K562 (cell line): ENCODE results near the gene CCR7. TPM values are rescaled to one million over a fixed set of nuclear protein-coding genes. Genes with fewer than 3 reads are reported as not detected.

ENCODE experiments used
- ATAC-seq: fragments of 200-7000 bp; cut with Tn5 transposase; 3 replicates; pipeline ENCODE4 v1.9.1; 2020; ENCODE audit warnings: moderate library complexity
- BruUV-seq: library from RNA; stranded (reverse); fragments of 400-500 nt; replicated peaks from 2 replicates; lab custom pipeline; 2021; lab: Mats Ljungman, UMichigan
- CTCF ChIA-PET: fragments of 300-600 bp; formaldehyde crosslinking; extraction: SDS; loops from one replicate; lab custom pipeline; 2021; ENCODE audit warnings: low intra/inter-chr PET ratio; lab: Yijun Ruan, JAX
- POLR2A ChIA-PET: fragments of 300-600, 350-650 bp; sonication (Branson Sonifier 250); formaldehyde crosslinking; extraction: SDS; loops from one replicate; lab custom pipeline; 2021; ENCODE audit warnings: antibody characterized with exemption, inconsistent platforms; lab: Yijun Ruan, JAX
- DNase-seq, 4 experiments: peaks; one replicate each; pipeline versions ENCODE4 v3.0.0 to v3.0.0-alpha.2; 2011 to 2018; ENCODE audit warnings: low spot score in 3 of 4, mixed read lengths in 3 of 4; ENCODE audit errors: extremely low read depth in 1 of 4
- FAIRE-seq: peaks from 2 replicates; lab custom pipeline; 2011; peaks lifted over from hg19 to GRCh38; lab: Jason Lieb, UNC
- H2AFZ ChIP-seq: 2 replicates; pipeline ENCODE4 v1.6.0; 2011; ENCODE audit warnings: low read depth, low read length, control low read depth, inconsistent platforms
- H3K27ac ChIP-seq: fragments of 200-600 bp; 3 replicates; pipeline ENCODE4 v1.8.0; 2011; ENCODE audit warnings: low read depth, mild to moderate bottlenecking, control low read depth, inconsistent platforms, low read length, moderate library complexity, mixed read lengths; ENCODE audit errors: extremely low read depth
- H3K27me3 ChIP-seq, 2 experiments: fragments of 300-600 bp in 1 of 2; 2 replicates in 1 of 2; 3 replicates in 1 of 2; pipeline versions ENCODE4 v1.6.0 to v1.8.0; 2011; ENCODE audit warnings: inconsistent platforms in 2 of 2, low read length in 2 of 2, mild to moderate bottlenecking in 1 of 2, mixed read lengths in 1 of 2, moderate library complexity in 1 of 2; ENCODE audit not compliant: control insufficient read depth in 2 of 2, insufficient read depth in 2 of 2
- H3K36me3 ChIP-seq: fragments of 300-600 bp; 3 replicates; pipeline ENCODE4 v1.8.0; 2011; ENCODE audit warnings: mild to moderate bottlenecking, low read length, inconsistent platforms; ENCODE audit not compliant: control insufficient read depth, insufficient read depth
- H3K4me1 ChIP-seq, 2 experiments: fragments of 200-600 bp in 1 of 2; replicated peaks in 1 of 2; 2 replicates in 1 of 2; 3 replicates in 1 of 2; pipeline versions ENCODE4 v1.5.1 to v1.8.0; 2011; ENCODE audit warnings: inconsistent platforms in 2 of 2, low read length in 2 of 2, mild to moderate bottlenecking in 1 of 2, mixed read lengths in 1 of 2, moderate library complexity in 1 of 2; ENCODE audit not compliant: control insufficient read depth in 2 of 2, insufficient read depth in 2 of 2
- H3K4me2 ChIP-seq: 2 replicates; pipeline ENCODE4 v1.6.1; 2011; ENCODE audit warnings: low read length, control low read depth, inconsistent platforms, mixed read lengths; ENCODE audit not compliant: insufficient read depth
- H3K4me3 ChIP-seq: fragments of 200-600 bp; sonication (generic), shearing (Covaris generic); 2 replicates; pipeline ENCODE4 v1.5.1; 2016; ENCODE audit warnings: control low read depth, inconsistent platforms
- H3K79me2 ChIP-seq: fragments of 200-600 bp; 3 replicates; pipeline ENCODE4 v1.8.0; 2011; ENCODE audit warnings: low read length, inconsistent platforms; ENCODE audit not compliant: control insufficient read depth, insufficient read depth
- H3K9ac ChIP-seq, 2 experiments: 2 replicates each; pipeline versions ENCODE4 v1.6.0 to v1.6.1; 2011; ENCODE audit warnings: low read depth in 2 of 2, low read length in 2 of 2, control low read depth in 1 of 2, inconsistent platforms in 1 of 2, mild to moderate bottlenecking in 1 of 2, mixed read lengths in 1 of 2; ENCODE audit not compliant: insufficient read depth in 1 of 2
- H3K9me1 ChIP-seq: one replicate; pipeline ENCODE4 v1.6.0; 2011; ENCODE audit warnings: inconsistent platforms, mild to moderate bottlenecking, low read length, moderate library complexity; ENCODE audit not compliant: control insufficient read depth, insufficient read depth
- H3K9me3 ChIP-seq: replicated peaks from 2 replicates; pipeline ENCODE4 v1.5.1; 2011; ENCODE audit warnings: low read depth, low read length, inconsistent platforms; ENCODE audit not compliant: control insufficient read depth, insufficient read depth
- H4K20me1 ChIP-seq: replicated peaks from 2 replicates; pipeline ENCODE4 v1.6.1; 2011; ENCODE audit warnings: low read length, inconsistent platforms, mixed read lengths; ENCODE audit not compliant: control insufficient read depth, insufficient read depth
- CBX5 ChIP-seq: IDR thresholded peaks from 2 replicates; pipeline ENCODE4 v1.6.1; 2014; ENCODE audit warnings: low read depth, borderline replicate concordance
- GTF2F1 ChIP-seq: IDR thresholded peaks from 2 replicates; pipeline ENCODE4 v1.6.1; 2011; ENCODE audit warnings: low read depth, low read length, improper control_type of control experiment
- WGBS: fragments of 100-300 bp; shearing (Covaris generic); methylation state at CpG from one replicate; pipeline ENCODE4 v1.1.6; 2016; ENCODE audit warnings: low coverage, mixed read lengths; ENCODE audit not compliant: insufficient coverage; ENCODE audit errors: missing lambda C conversion rate; 5-methylcytosine and 5-hydroxymethylcytosine counted together
- in situ Hi-C: fragments of 300-500 bp; cut with MboI; formaldehyde crosslinking; loops from 4 replicates; pipeline ENCODE4 v1.15.0; 2018; ENCODE audit warnings: inconsistent platforms, mixed read lengths
- intact Hi-C: fragments of 100-400 bp; cut with micrococcal nuclease; formaldehyde crosslinking; loops from 2 replicates; pipeline ENCODE4 v1.14.2; 2022
- polyA plus RNA-seq, 8 experiments: library from polyadenylated mRNA; depleted of rRNA in 4 of 8; stranded (reverse) in 5 of 8; unstranded in 3 of 8; fragments of >200 nt; fragmentation: Nextera tagmentation in 2 of 8; fragmentation: Illumina TruSeq in 1 of 8; extraction: Ambion mirVana in 2 of 8; extraction: Trizol in 1 of 8; gene quantifications; 2 replicates each; pipeline versions ENCODE4 v1.2.1 to v1.2.3, GENCODE V29; 2011 to 2014; ENCODE audit warnings: inconsistent platforms in 1 of 8, missing spikeins in 1 of 8
- total RNA-seq, 7 experiments: library from RNA; depleted of rRNA in 6 of 7; stranded (reverse); fragments of >200 nt in 6 of 7; fragmentation: Illumina TruSeq in 2 of 7; extraction: Trizol in 2 of 7; gene quantifications; 2 replicates each; pipeline versions ENCODE4 v1.2.1 to v1.2.3, GENCODE V29; 2011 to 2021; ENCODE audit warnings: low replicate concordance in 1 of 7
- TF ChIP-seq, protein P1 (sequence below), 2 experiments: IDR thresholded peaks; 2 replicates each; pipeline ENCODE4 v1.6.1; 2011; ENCODE audit warnings: borderline replicate concordance in 1 of 2, control low read depth in 1 of 2, low read depth in 1 of 2, low read length in 1 of 2, mild to moderate bottlenecking in 1 of 2, mixed read lengths in 1 of 2, moderate library complexity in 1 of 2; ENCODE audit not compliant: insufficient read depth in 1 of 2, insufficient read length in 1 of 2, poor library complexity in 1 of 2, severe bottlenecking in 1 of 2; ENCODE audit errors: extremely low read depth in 1 of 2

CCR7 gene
- total and polyA plus RNA-seq, 9 of the 15 experiments (the other 6 are each of a cell fraction or from before 2014, with no cell fraction given), result 0.14 to 1.4 (median 0.56) TPM

DNA sequence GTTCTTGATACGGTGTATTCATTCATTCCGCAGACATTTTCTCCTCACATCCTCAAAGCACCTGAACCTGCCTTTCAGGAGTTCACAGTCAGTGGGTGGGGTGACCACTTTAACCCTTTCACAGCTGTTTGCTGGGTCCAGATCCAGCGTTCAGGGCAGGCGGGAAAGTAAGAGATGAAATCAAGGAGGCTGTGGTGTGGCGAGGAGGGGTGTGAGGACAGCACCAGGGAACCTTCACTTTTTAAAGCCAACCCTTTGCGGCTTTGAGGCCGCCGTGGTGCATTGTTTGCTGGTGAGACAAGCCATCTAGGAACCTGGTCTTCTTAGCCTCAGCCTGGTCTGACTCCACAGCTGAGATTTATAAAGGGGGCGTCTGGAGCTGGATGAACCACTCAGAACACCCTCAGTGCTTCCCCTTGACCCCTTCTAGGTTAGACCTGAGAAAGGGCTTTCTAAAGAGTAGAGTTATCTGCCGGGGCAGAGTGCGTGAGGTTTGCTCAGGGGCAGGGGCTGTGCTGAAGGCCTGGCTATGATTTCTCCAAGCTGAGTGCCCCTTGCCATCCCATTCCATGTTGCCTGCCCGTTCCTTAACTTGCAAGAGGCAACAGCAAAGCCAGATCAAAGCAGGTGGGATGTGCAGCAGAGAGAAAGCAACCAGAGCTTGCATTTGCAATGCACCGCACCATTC is 933 bp downstream of the CCR7 start:
- Histone ChIP-seq H4K20me1 (no peaks in the 10 kb centered on the region), H3K9me3 (peaks cover 6% of the 10 kb centered on the region), H3K4me3 (no peak overlapping the region), H3K4me1 (peaks cover 20 to 24% of the 10 kb centered on the region in 2 experiments), H3K9ac (no peak overlapping the region), H3K27ac (no peak overlapping the region), H3K36me3 (no peaks in the 10 kb centered on the region), H3K79me2 (no peaks in the 10 kb centered on the region), H2AFZ (no peak overlapping the region), H3K27me3 (peaks cover 5 to 16% of the 10 kb centered on the region in 2 experiments; a peak in 2 of 5 replicates)
- no TSS peak for BruUV-seq
- ChIA-PET CTCF (no interaction called here), POLR2A (interaction anchor here (1.0 kb wide), 1 partner anchor 10 kb away, joined by 3 read pairs; no protein-coding TSS in a partner anchor)
- in situ Hi-C loops, result no loop called here
- WGBS, result 37% methylated on average over 13 of the region's 13 CpGs
- intact Hi-C loops, result no loop called here
- DNase-seq (no peak), ATAC-seq (no peak)
- TF ChIP-seq, protein P1, sequence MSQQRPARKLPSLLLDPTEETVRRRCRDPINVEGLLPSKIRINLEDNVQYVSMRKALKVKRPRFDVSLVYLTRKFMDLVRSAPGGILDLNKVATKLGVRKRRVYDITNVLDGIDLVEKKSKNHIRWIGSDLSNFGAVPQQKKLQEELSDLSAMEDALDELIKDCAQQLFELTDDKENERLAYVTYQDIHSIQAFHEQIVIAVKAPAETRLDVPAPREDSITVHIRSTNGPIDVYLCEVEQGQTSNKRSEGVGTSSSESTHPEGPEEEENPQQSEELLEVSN (IDR thresholded peaks at IDR 0.05; ENCODE audit: borderline replicate concordance in 1 of 2, extremely low read depth in 1 of 2, insufficient read depth in 1 of 2, insufficient read length in 1 of 2, low read depth in 1 of 2, low read length in 1 of 2, poor library complexity in 1 of 2, severe bottlenecking in 1 of 2), result peak in 1 of 2 experiments; percentile 46
- TF ChIP-seq GTF2F1, result no peak
- TF ChIP-seq CBX5, result no peak
- TF ChIP-seq, all 486 proteins: peak for 1
- no peak for FAIRE-seq
- H3K9me1 ChIP-seq, result no peaks in the 10 kb centered on the region
- H3K4me2 ChIP-seq, result no peak overlapping the region
